ENCODE results near the gene GTF2F2.

Gene GTF2F2

DNA sequence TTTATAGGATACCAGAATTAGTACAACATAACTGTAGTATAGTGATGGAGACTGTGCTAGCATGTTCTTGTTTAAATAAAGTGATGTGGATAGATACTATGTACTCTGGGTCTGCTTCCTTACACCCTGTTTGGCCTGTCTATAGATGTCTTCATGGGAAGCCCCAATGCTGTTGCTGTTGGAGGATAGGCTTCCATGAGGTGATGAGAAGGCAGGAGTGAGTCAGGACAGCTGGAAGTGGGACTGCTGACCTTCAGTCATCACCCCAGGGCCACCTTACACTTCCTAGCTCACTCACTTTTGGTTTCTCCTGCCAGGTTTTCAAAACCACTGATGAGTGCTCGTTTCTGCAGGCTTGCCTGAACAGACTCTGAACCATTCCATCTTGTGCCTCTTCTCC is 76.3 kb downstream of the GTF2F2 start:
- no peaks in the 10 kb centered on the region for H4K20me1 ChIP-seq (ENCODE audit: insufficient read depth, low read length)
- no peak overlapping the region for H2AFZ ChIP-seq (ENCODE audit: low read length)
- H3K9ac ChIP-seq (ENCODE audit: low read length), result no peak overlapping the region
- H3K27ac ChIP-seq (ENCODE audit: low read depth, low read length, poor library complexity, severe bottlenecking), result no peak overlapping the region
- no peaks in the 10 kb centered on the region for H3K79me2 ChIP-seq (ENCODE audit: insufficient read depth, low read length)
- TF ChIP-seq, protein P1, sequence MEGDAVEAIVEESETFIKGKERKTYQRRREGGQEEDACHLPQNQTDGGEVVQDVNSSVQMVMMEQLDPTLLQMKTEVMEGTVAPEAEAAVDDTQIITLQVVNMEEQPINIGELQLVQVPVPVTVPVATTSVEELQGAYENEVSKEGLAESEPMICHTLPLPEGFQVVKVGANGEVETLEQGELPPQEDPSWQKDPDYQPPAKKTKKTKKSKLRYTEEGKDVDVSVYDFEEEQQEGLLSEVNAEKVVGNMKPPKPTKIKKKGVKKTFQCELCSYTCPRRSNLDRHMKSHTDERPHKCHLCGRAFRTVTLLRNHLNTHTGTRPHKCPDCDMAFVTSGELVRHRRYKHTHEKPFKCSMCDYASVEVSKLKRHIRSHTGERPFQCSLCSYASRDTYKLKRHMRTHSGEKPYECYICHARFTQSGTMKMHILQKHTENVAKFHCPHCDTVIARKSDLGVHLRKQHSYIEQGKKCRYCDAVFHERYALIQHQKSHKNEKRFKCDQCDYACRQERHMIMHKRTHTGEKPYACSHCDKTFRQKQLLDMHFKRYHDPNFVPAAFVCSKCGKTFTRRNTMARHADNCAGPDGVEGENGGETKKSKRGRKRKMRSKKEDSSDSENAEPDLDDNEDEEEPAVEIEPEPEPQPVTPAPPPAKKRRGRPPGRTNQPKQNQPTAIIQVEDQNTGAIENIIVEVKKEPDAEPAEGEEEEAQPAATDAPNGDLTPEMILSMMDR (IDR thresholded peaks at IDR 0.05; ENCODE audit: low read length), result no peak
- no peak for TF ChIP-seq EZH2 (IDR thresholded peaks at IDR 0.05; ENCODE audit: borderline replicate concordance, low read length)
- no peak overlapping the region for H3K4me3 ChIP-seq (ENCODE audit: low read depth, low read length, poor library complexity, severe bottlenecking)
- H3K4me2 ChIP-seq (ENCODE audit: low read length), result no peak overlapping the region
- no peaks in the 10 kb centered on the region for H3K9me3 ChIP-seq (ENCODE audit: low read length)
- no peaks in the 10 kb centered on the region for H3K36me3 ChIP-seq (ENCODE audit: insufficient read depth, low read length)
- no peaks in the 10 kb centered on the region for H3K27me3 ChIP-seq (ENCODE audit: insufficient read depth, low read length)
- no peaks in the 10 kb centered on the region for H3K4me1 ChIP-seq (ENCODE audit: insufficient read depth, low read length, severe bottlenecking)
- no peaks in the 10 kb centered on the region for H3K9me2 ChIP-seq (ENCODE audit: low read depth, low read length)
- no peaks in the 10 kb centered on the region for H3F3A ChIP-seq (ENCODE audit: insufficient read depth, low read length)

DNA sequence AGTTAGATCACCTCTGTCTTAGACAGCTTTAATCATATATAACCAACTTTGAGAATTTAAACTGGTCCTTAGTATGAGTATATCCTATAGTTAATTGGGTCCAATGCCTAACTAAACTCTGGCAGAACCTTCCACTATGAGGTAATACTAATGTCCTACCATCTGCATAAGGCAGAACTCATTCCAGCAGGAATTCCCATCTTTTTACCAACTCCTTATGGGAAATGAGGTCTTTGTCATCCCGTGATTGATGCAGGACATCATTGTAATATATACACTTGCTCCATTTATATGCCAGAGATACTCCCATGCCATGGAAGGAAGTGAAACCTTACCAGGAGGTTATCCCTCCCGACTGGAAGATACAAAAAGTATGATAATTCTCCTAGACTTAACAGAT is 77.7 kb downstream of the GTF2F2 start:
- H3K36me3 ChIP-seq (ENCODE audit: insufficient read depth, low read length), result no peaks in the 10 kb centered on the region
- no peak overlapping the region for H3K27ac ChIP-seq (ENCODE audit: low read depth, low read length, poor library complexity, severe bottlenecking)
- H3K4me2 ChIP-seq (ENCODE audit: low read length), result no peak overlapping the region
- no peaks in the 10 kb centered on the region for H3K9me2 ChIP-seq (ENCODE audit: low read depth, low read length)
- H3K4me3 ChIP-seq (ENCODE audit: low read depth, low read length, poor library complexity, severe bottlenecking), result no peak overlapping the region
- no peaks in the 10 kb centered on the region for H3K79me2 ChIP-seq (ENCODE audit: insufficient read depth, low read length)
- H3K9ac ChIP-seq (ENCODE audit: low read length), result no peak overlapping the region
- no peaks in the 10 kb centered on the region for H3K27me3 ChIP-seq (ENCODE audit: insufficient read depth, low read length)
- TF ChIP-seq EZH2 (IDR thresholded peaks at IDR 0.05; ENCODE audit: borderline replicate concordance, low read length), result no peak
- TF ChIP-seq, protein P1 (IDR thresholded peaks at IDR 0.05; ENCODE audit: low read length), result no peak
- H2AFZ ChIP-seq (ENCODE audit: low read length), result no peak overlapping the region
- no peaks in the 10 kb centered on the region for H3K9me3 ChIP-seq (ENCODE audit: low read length)
- H3F3A ChIP-seq (ENCODE audit: insufficient read depth, low read length), result no peaks in the 10 kb centered on the region
- no peaks in the 10 kb centered on the region for H4K20me1 ChIP-seq (ENCODE audit: insufficient read depth, low read length)
- no peaks in the 10 kb centered on the region for H3K4me1 ChIP-seq (ENCODE audit: insufficient read depth, low read length, severe bottlenecking)

DNA sequence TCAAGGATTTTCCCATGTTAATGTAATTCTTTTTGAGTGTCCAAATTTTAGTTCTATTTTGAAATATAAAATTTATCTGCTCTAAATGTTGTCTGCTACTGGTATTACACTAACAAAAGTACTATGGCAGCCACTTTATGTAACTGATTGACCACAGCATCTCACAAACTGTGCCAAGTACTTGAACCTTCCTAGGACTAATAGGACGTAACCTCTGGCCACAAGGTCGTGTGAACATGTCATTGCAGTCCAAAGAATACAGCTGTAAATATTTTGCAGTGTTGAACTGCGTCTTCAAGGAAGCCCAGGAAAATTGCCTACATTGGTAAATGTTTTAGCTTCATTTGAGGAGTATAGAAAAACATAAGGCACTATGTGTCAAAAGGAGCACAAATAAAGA is 78.6 kb downstream of the GTF2F2 start:
- Histone ChIP-seq H3K9me3 (ENCODE audit: low read length) (no peaks in the 10 kb centered on the region), H3K9ac (ENCODE audit: low read length) (no peak overlapping the region), H3K4me2 (ENCODE audit: low read length) (no peak overlapping the region), H3K36me3 (ENCODE audit: insufficient read depth, low read length) (no peaks in the 10 kb centered on the region), H3F3A (ENCODE audit: insufficient read depth, low read length) (no peaks in the 10 kb centered on the region), H4K20me1 (ENCODE audit: insufficient read depth, low read length) (no peaks in the 10 kb centered on the region), H3K27ac (ENCODE audit: low read depth, low read length, poor library complexity, severe bottlenecking) (no peak overlapping the region), H3K79me2 (ENCODE audit: insufficient read depth, low read length) (no peaks in the 10 kb centered on the region), H3K4me3 (ENCODE audit: low read depth, low read length, poor library complexity, severe bottlenecking) (no peak overlapping the region), H3K9me2 (ENCODE audit: low read depth, low read length) (no peaks in the 10 kb centered on the region), H3K4me1 (ENCODE audit: insufficient read depth, low read length, severe bottlenecking) (no peaks in the 10 kb centered on the region), H3K27me3 (ENCODE audit: insufficient read depth, low read length) (no peaks in the 10 kb centered on the region), H2AFZ (ENCODE audit: low read length) (no peak overlapping the region)
- TF ChIP-seq EZH2 (IDR thresholded peaks at IDR 0.05; ENCODE audit: borderline replicate concordance, low read length), result no peak
- TF ChIP-seq, protein P1 (IDR thresholded peaks at IDR 0.05; ENCODE audit: low read length), result no peak

All from OCI-LY1 (cell line).